SK-N-MC (cell line): ENCODE data around the gene CAPN13.

Experiments
- EZH2 ChIP-seq: fragments of 200-600 bp; sonication (generic); IDR thresholded peaks from one replicate; pipeline ENCODE4 v1.6.1; 2017; ENCODE audit warnings: antibody characterized with exemption
- FOXP2 ChIP-seq: optimal IDR thresholded peaks from 2 replicates; pipeline ENCODE3; 2011; ENCODE audit warnings: mild to moderate bottlenecking, moderate library complexity; ENCODE audit not compliant: insufficient read depth; ENCODE audit errors: extremely low read length, control extremely low read depth

- no peak for TF ChIP-seq EZH2
- TF ChIP-seq FOXP2 = no peak
These were observed 114.4 kb downstream of the CAPN13 start for GRCh38 chr2:30692829-30693275.
